SK-N-SH treated with all-trans-retinoic acid at 6 μM for 48 hours (cell line): ENCODE results near the gene STK26.

Source experiments
- ATAC-seq: fragments of 200-7000 bp; cut with Tn5 transposase; 3 replicates; pipeline ENCODE4 v1.9.1; 2020; ENCODE audit warnings: mild to moderate bottlenecking, moderate library complexity
- ARNTL ChIP-seq: fragments of 450-650 bp; formaldehyde crosslinking; IDR thresholded peaks from 2 replicates; pipeline ENCODE4 v1.5.0; 2020; ENCODE audit warnings: low read depth, mild to moderate bottlenecking, moderate library complexity, borderline replicate concordance
- CREB5 ChIP-seq: fragments of 250-450 bp; sonication (Bioruptor Pico); IDR thresholded peaks from 2 replicates; pipeline ENCODE4 v1.5.1; 2020; ENCODE audit warnings: low read depth, mild to moderate bottlenecking, moderate library complexity
- CSDC2 ChIP-seq: fragments of 250-450 bp; sonication (Bioruptor Pico); IDR thresholded peaks from 2 replicates; pipeline ENCODE4 v1.5.0; 2020; ENCODE audit warnings: mild to moderate bottlenecking, moderate library complexity
- CSRNP3 ChIP-seq: fragments of 250-450 bp; sonication (Bioruptor Pico); IDR thresholded peaks from 2 replicates; pipeline ENCODE4 v1.5.1; 2021; ENCODE audit warnings: mild to moderate bottlenecking, moderate library complexity
- GLIS3 ChIP-seq: fragments of 250-450 bp; sonication (Bioruptor Pico); IDR thresholded peaks from 2 replicates; pipeline ENCODE4 v1.5.0; 2020; ENCODE audit warnings: mild to moderate bottlenecking, moderate library complexity
- ISL1 ChIP-seq: fragments of 250-450 bp; sonication (Bioruptor Pico); IDR thresholded peaks from 2 replicates; pipeline ENCODE4 v2.1.2; 2022; ENCODE audit warnings: mild to moderate bottlenecking, moderate library complexity
- OSR1 ChIP-seq: fragments of 250-450 bp; sonication (Bioruptor Pico); IDR thresholded peaks from 2 replicates; pipeline ENCODE4 v1.8.0; 2022; ENCODE audit warnings: moderate library complexity, mild to moderate bottlenecking, inconsistent platforms
- POU6F1 ChIP-seq: fragments of 250-450 bp; sonication (Bioruptor Pico); IDR thresholded peaks from 2 replicates; pipeline ENCODE4 v1.8.0; 2021; ENCODE audit warnings: low read depth, mild to moderate bottlenecking, moderate library complexity, borderline replicate concordance
- PPARA ChIP-seq: fragments of 250-450 bp; sonication (Bioruptor Pico); IDR thresholded peaks from 2 replicates; pipeline ENCODE4 v1.5.0; 2020; ENCODE audit warnings: mild to moderate bottlenecking, borderline replicate concordance
- RARB ChIP-seq: fragments of 250-450 bp; sonication (Bioruptor Pico); IDR thresholded peaks from 2 replicates; pipeline ENCODE4 v1.8.0; 2021; ENCODE audit warnings: mild to moderate bottlenecking, moderate library complexity
- SNAI2 ChIP-seq: fragments of 250-450 bp; sonication (Bioruptor Pico); IDR thresholded peaks from 2 replicates; pipeline ENCODE4 v1.5.0; 2020; ENCODE audit warnings: mild to moderate bottlenecking, moderate library complexity
- TCF4 ChIP-seq: fragments of 250-450 bp; sonication (Bioruptor Pico); IDR thresholded peaks from 2 replicates; pipeline ENCODE4 v1.8.0; 2021; ENCODE audit warnings: mild to moderate bottlenecking, moderate library complexity, borderline replicate concordance
- TOX ChIP-seq: fragments of 250-450 bp; sonication (Bioruptor Pico); IDR thresholded peaks from 2 replicates; pipeline ENCODE4 v1.8.0; 2021; ENCODE audit warnings: mild to moderate bottlenecking, moderate library complexity, borderline replicate concordance
- TSHZ2 ChIP-seq: fragments of 250-450 bp; sonication (Bioruptor Pico); IDR thresholded peaks from 2 replicates; pipeline ENCODE4 v1.5.0; 2020; ENCODE audit warnings: mild to moderate bottlenecking, moderate library complexity
- ZC3H10 ChIP-seq: fragments of 250-450 bp; sonication (Bioruptor Pico); IDR thresholded peaks from 2 replicates; pipeline ENCODE4 v1.5.1; 2021; ENCODE audit warnings: mild to moderate bottlenecking, moderate library complexity
- ZFP3 ChIP-seq: fragments of 250-450 bp; sonication (Bioruptor Pico); IDR thresholded peaks from 2 replicates; pipeline ENCODE4 v1.5.0; 2020; ENCODE audit warnings: mild to moderate bottlenecking, moderate library complexity
- ZFP30 ChIP-seq: fragments of 450-650 bp; formaldehyde crosslinking; IDR thresholded peaks from 2 replicates; pipeline ENCODE4 v1.5.0; 2022; ENCODE audit warnings: mild to moderate bottlenecking, moderate library complexity
- ZNF565 ChIP-seq: fragments of 450-650 bp; formaldehyde crosslinking; conservative IDR thresholded peaks from 2 replicates; pipeline ENCODE4 v1.5.0; 2020; ENCODE audit warnings: low read depth, mild to moderate bottlenecking, moderate library complexity
- ZNF70 ChIP-seq: fragments of 450-650 bp; formaldehyde crosslinking; IDR thresholded peaks from 2 replicates; pipeline ENCODE4 v1.5.0; 2020; ENCODE audit warnings: mild to moderate bottlenecking, moderate library complexity
- ZNF8 ChIP-seq: fragments of 450-650 bp; formaldehyde crosslinking; IDR thresholded peaks from 2 replicates; pipeline ENCODE4 v1.5.0; 2020; ENCODE audit warnings: mild to moderate bottlenecking, moderate library complexity

Gene STK26

GRCh38 chrX:132022198-132022966, 720 bp upstream of the STK26 start (continued):
- TF ChIP-seq TSHZ2 (CRISPR knock-in tag) = no peak
- TF ChIP-seq ARNTL (CRISPR knock-in tag) = no peak
- TF ChIP-seq ZFP30 (CRISPR knock-in tag) = no peak
- TF ChIP-seq ZFP3 (CRISPR knock-in tag) = no peak
- no peak for TF ChIP-seq GLIS3 (CRISPR knock-in tag)
- no peak for TF ChIP-seq TOX (CRISPR knock-in tag)

GRCh38 chrX:132023896-132024386, 839 bp downstream of the STK26 start:
- TF ChIP-seq ZNF70 (CRISPR knock-in tag) (no peak), ARNTL (CRISPR knock-in tag) (no peak), RARB (CRISPR knock-in tag) (no peak), POU6F1 (CRISPR knock-in tag) (no peak), ZNF565 (CRISPR knock-in tag) (no peak), ISL1 (no peak), OSR1 (CRISPR knock-in tag) (no peak), SNAI2 (CRISPR knock-in tag) (no peak), GLIS3 (CRISPR knock-in tag) (no peak), TOX (CRISPR knock-in tag) (no peak), TCF4 (CRISPR knock-in tag) (no peak), PPARA (CRISPR knock-in tag) (no peak), CSRNP3 (CRISPR knock-in tag) (no peak), CSDC2 (CRISPR knock-in tag) (no peak), ZFP3 (CRISPR knock-in tag) (no peak), CREB5 (CRISPR knock-in tag) (no peak), ZFP30 (CRISPR knock-in tag) (no peak)
- peak; percentile 21 for ATAC-seq

- no peak for TF ChIP-seq SNAI2 (CRISPR knock-in tag)
- no peak for TF ChIP-seq POU6F1 (CRISPR knock-in tag)
- TF ChIP-seq CSRNP3 (CRISPR knock-in tag) = no peak
- TF ChIP-seq TSHZ2 (CRISPR knock-in tag) = no peak
- TF ChIP-seq TOX (CRISPR knock-in tag) = no peak
- no peak for TF ChIP-seq ZNF565 (CRISPR knock-in tag)
- TF ChIP-seq ZC3H10 (CRISPR knock-in tag) = no peak
- no peak for TF ChIP-seq CSDC2 (CRISPR knock-in tag)
- no peak for TF ChIP-seq ARNTL (CRISPR knock-in tag)
- no peak for TF ChIP-seq PPARA (CRISPR knock-in tag)
- no peak for TF ChIP-seq ZNF8 (CRISPR knock-in tag)
- ATAC-seq = no peak
Measured at GRCh38 chrX:132025041-132025440, 1.9 kb downstream of the STK26 start.
